GM23248 (cell line): ENCODE results near the gene PARD6B. TPM values are rescaled to one million over a fixed set of nuclear protein-coding genes. Genes with fewer than 3 reads are reported as not detected.
A peak's percentile ranks its signal among the peaks of the same experiment; 100 is the strongest.

Experiments used
- DNase-seq: peaks from one replicate; pipeline ENCODE4 v3.0.0-alpha.2; 2015
- H2AFZ ChIP-seq: fragments of 200-600 bp; sonication (generic); 2 replicates; pipeline ENCODE4 v1.6.1; 2016; ENCODE audit warnings: antibody characterized with exemption
- H3F3A ChIP-seq: fragments of 200-600 bp; sonication (generic); 2 replicates; pipeline ENCODE4 v1.6.1; 2016; ENCODE audit warnings: mild to moderate bottlenecking, antibody characterized with exemption, mixed run types; ENCODE audit not compliant: insufficient read depth
- H3K27ac ChIP-seq: fragments of 200-600 bp; sonication (generic); 2 replicates; pipeline ENCODE4 v1.5.1; 2016; ENCODE audit warnings: mild to moderate bottlenecking
- H3K27me3 ChIP-seq: fragments of 200-600 bp; sonication (generic); replicated peaks from 2 replicates; pipeline ENCODE4 v1.6.1; 2016; ENCODE audit warnings: mild to moderate bottlenecking; ENCODE audit not compliant: insufficient read depth
- H3K36me3 ChIP-seq: fragments of 200-600 bp; sonication (generic); 2 replicates; pipeline ENCODE4 v1.6.1; 2016; ENCODE audit warnings: low read depth, mild to moderate bottlenecking
- H3K4me1 ChIP-seq: fragments of 200-600 bp; sonication (generic); 2 replicates; pipeline ENCODE4 v1.6.1; 2016; ENCODE audit warnings: mild to moderate bottlenecking; ENCODE audit not compliant: insufficient read depth
- H3K4me2 ChIP-seq: fragments of 200-600 bp; sonication (generic); one replicate; pipeline ENCODE4 v1.6.1; 2016; ENCODE audit warnings: mild to moderate bottlenecking; ENCODE audit not compliant: unreplicated experiment
- H3K4me3 ChIP-seq: fragments of 200-600 bp; sonication (generic); 2 replicates; pipeline ENCODE4 v1.5.1; 2016; ENCODE audit warnings: mild to moderate bottlenecking
- H3K79me2 ChIP-seq: fragments of 200-600 bp; sonication (generic); 2 replicates; pipeline ENCODE4 v1.6.1; 2016; ENCODE audit warnings: mild to moderate bottlenecking; ENCODE audit not compliant: insufficient read depth
- H3K9ac ChIP-seq: fragments of 200-600 bp; sonication (generic); 2 replicates; pipeline ENCODE4 v1.6.1; 2016; ENCODE audit warnings: mild to moderate bottlenecking
- H3K9me2 ChIP-seq: fragments of 200-600 bp; sonication (generic); 2 replicates; pipeline ENCODE4 v1.6.1; 2016; ENCODE audit warnings: mixed run types, mild to moderate bottlenecking, moderate library complexity; ENCODE audit not compliant: insufficient read depth
- H3K9me3 ChIP-seq: fragments of 200-600 bp; sonication (generic); one replicate; pipeline ENCODE4 v1.6.1; 2017; ENCODE audit warnings: low read depth
- H4K20me1 ChIP-seq: fragments of 200-600 bp; sonication (generic); 2 replicates; pipeline ENCODE4 v1.6.0; 2016; ENCODE audit not compliant: insufficient read depth
- EZH2 ChIP-seq: fragments of 200-600 bp; sonication (generic); IDR thresholded peaks from 2 replicates; pipeline ENCODE4 v1.6.1; 2018; ENCODE audit warnings: antibody characterized with exemption, mild to moderate bottlenecking; ENCODE audit not compliant: insufficient read depth, poor library complexity, severe bottlenecking
- EZH2phosphoT487 ChIP-seq: fragments of 200-600 bp; sonication (generic); IDR thresholded peaks from 2 replicates; pipeline ENCODE4 v1.6.1; 2018; ENCODE audit warnings: antibody characterized with exemption, moderate library complexity, mild to moderate bottlenecking, low read depth; ENCODE audit not compliant: insufficient read depth
- WGBS, 2 experiments: methylation state at CpG; one replicate each; pipeline ENCODE4 v1.1.6; 2015 to 2017; ENCODE audit warnings: low lambda C conversion rate in 2 of 2, low coverage in 1 of 2; ENCODE audit errors: missing lambda C conversion rate in 2 of 2; 5-methylcytosine and 5-hydroxymethylcytosine counted together
- in situ Hi-C: fragments of 300-500 bp; cut with MboI; formaldehyde crosslinking; loops from 2 replicates; pipeline ENCODE4 v1.15.0; 2020
- polyA plus RNA-seq: library from polyadenylated mRNA; unstranded; fragments of >200 nt; fragmentation: Nextera tagmentation; extraction: Ambion mirVana; gene quantifications from 2 replicates; pipeline ENCODE4 v1.2.1, GENCODE V29; 2016
- total RNA-seq: library from RNA; depleted of rRNA; stranded (reverse); fragments of >200 nt; shearing (Covaris generic); gene quantifications from 2 replicates; pipeline ENCODE4 v1.2.3, GENCODE V29; 2014

PARD6B gene
- total and polyA plus RNA-seq, 2 experiments from 2014 or later: 0.16 TPM; not detected in 1

GRCh38 chr20:50747275-50747674 lies 15.9 kb downstream of the PARD6B start:
- in situ Hi-C loops: loop anchor here (25.0 kb wide), 1 partner anchor 560 kb away; the partner anchor contains the start of gene CEBPB
- no peaks in the 10 kb centered on the region for H3K9me2 ChIP-seq
- H3K4me2 ChIP-seq: no peak overlapping the region

GRCh38 chr20:50750145-50750671 lies 18.8 kb downstream of the PARD6B start:
- H3K79me2 ChIP-seq: no peaks in the 10 kb centered on the region
- no peaks in the 10 kb centered on the region for H3K9me3 ChIP-seq
- no peak overlapping the region for H3K27ac ChIP-seq
- H3K4me2 ChIP-seq: peak overlapping the region; percentile 16
- H3K27me3 ChIP-seq: no peaks in the 10 kb centered on the region
- H3K4me3 ChIP-seq: no peak overlapping the region
- peaks cover 11% of the 10 kb centered on the region; the same call in 1 of the 2 replicates for H3F3A ChIP-seq
- TF ChIP-seq EZH2phosphoT487: no peak
- no peak for TF ChIP-seq EZH2
- 20 to 21% methylated on average over 8 of the region's 8 CpGs for WGBS, 2 experiments
- no peaks in the 10 kb centered on the region for H4K20me1 ChIP-seq
- H3K4me1 ChIP-seq: no peaks in the 10 kb centered on the region
- peak overlapping the region; percentile 57 for H2AFZ ChIP-seq
- H3K9ac ChIP-seq: no peak overlapping the region
- no peaks in the 10 kb centered on the region for H3K9me2 ChIP-seq
- no peaks in the 10 kb centered on the region for H3K36me3 ChIP-seq
- DNase-seq: peak; percentile 35
- in situ Hi-C loops: loop anchor here (10.0 kb wide), 1 partner anchor 125 kb away; no protein-coding TSS in a partner anchor

More at GRCh38 chr20:50747275-50747674, 15.9 kb downstream of the PARD6B start:
- peaks cover 14% of the 10 kb centered on the region for H3F3A ChIP-seq
- no peak overlapping the region for H3K9ac ChIP-seq
- H2AFZ ChIP-seq: no peak overlapping the region
- no peaks in the 10 kb centered on the region for H4K20me1 ChIP-seq
- H3K4me1 ChIP-seq: peaks cover 10% of the 10 kb centered on the region
- no peaks in the 10 kb centered on the region for H3K27me3 ChIP-seq
- no peaks in the 10 kb centered on the region for H3K9me3 ChIP-seq
- H3K27ac ChIP-seq: no peak overlapping the region
- DNase-seq: no peak
- WGBS, 2 experiments: 96 to 97% methylated on average over 2 of the region's 2 CpGs
- no peaks in the 10 kb centered on the region for H3K36me3 ChIP-seq
- no peak overlapping the region for H3K4me3 ChIP-seq
- TF ChIP-seq EZH2phosphoT487 (no peak), EZH2 (no peak)
- no peaks in the 10 kb centered on the region for H3K79me2 ChIP-seq

- in situ Hi-C loops: loop anchor here (10.0 kb wide), 1 partner anchor 128 kb away; no protein-coding TSS in a partner anchor
- Histone ChIP-seq H3K9me3 (no peaks in the 10 kb centered on the region), H3K27ac (no peak overlapping the region), H3K36me3 (no peaks in the 10 kb centered on the region), H3K4me2 (no peak overlapping the region), H3K27me3 (no peaks in the 10 kb centered on the region), H3K9me2 (no peaks in the 10 kb centered on the region), H3K4me3 (no peak overlapping the region), H3K4me1 (0 out of 2 replicates have a peak, but pooled peaks cover 2% of the 10 kb centered on the region), H3K79me2 (no peaks in the 10 kb centered on the region), H2AFZ (no peak overlapping the region), H3K9ac (no peak overlapping the region), H4K20me1 (no peaks in the 10 kb centered on the region), H3F3A (no peaks in the 10 kb centered on the region)
- WGBS, 2 experiments: 92% methylated on average over 3 of the region's 3 CpGs
- no peak for TF ChIP-seq EZH2phosphoT487
- TF ChIP-seq EZH2: no peak
- no peak for DNase-seq
These were observed 21.8 kb downstream of the PARD6B start for GRCh38 chr20:50753152-50753551.

GRCh38 chr20:50754420-50754819 lies 23.0 kb downstream of the PARD6B start:
- Histone ChIP-seq H3K27me3 (no peaks in the 10 kb centered on the region), H3K4me1 (peaks cover 8% of the 10 kb centered on the region; the same call in 1 of the 2 replicates), H3K9ac (no peak overlapping the region), H3K9me3 (no peaks in the 10 kb centered on the region), H3K9me2 (no peaks in the 10 kb centered on the region), H3K4me2 (no peak overlapping the region), H3K4me3 (no peak overlapping the region), H3K27ac (no peak overlapping the region), H3K36me3 (no peaks in the 10 kb centered on the region), H2AFZ (no peak overlapping the region), H4K20me1 (no peaks in the 10 kb centered on the region), H3F3A (no peaks in the 10 kb centered on the region; the same call in 1 of the 2 replicates), H3K79me2 (no peaks in the 10 kb centered on the region)
- TF ChIP-seq EZH2phosphoT487: no peak
- no peak for TF ChIP-seq EZH2
- WGBS, 2 experiments: 94% methylated on average over 4 of the region's 4 CpGs
- no peak for DNase-seq
- in situ Hi-C loops: loop anchor here (10.0 kb wide), 1 partner anchor 130 kb away; no protein-coding TSS in a partner anchor
